GM11168 (cell line): ENCODE measurements around the gene MYMK.

Source experiments
- in situ Hi-C: fragments of 300-500 bp; cut with MboI; formaldehyde crosslinking; loops from one replicate; pipeline ENCODE4 v1.12.0; 2022; ENCODE audit warnings: low sequenced_read_pairs; ENCODE audit not compliant: unreplicated experiment

Gene MYMK

DNA sequence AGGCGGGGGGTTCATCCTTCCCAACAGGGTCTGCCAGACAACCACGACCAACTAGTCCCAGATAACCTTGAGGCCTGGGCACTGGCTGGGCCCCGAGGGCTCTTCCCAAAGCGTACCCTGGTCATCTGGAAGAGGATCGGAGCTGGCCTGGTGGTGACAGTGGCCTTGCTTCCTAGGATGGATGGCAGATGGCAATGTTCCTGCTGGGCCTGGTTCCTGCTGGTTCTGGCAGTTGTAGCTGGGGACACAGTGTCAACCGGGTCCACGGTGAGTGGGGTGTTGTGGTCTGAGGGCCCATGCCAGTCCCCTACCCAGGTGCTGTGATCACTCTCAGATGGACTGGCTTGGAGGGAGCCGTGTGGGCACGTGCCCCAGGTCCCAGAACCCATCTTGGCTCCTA lies 11.8 kb upstream of the MYMK start:
- in situ Hi-C loops: loop anchor here (25.0 kb wide), 1 partner anchor 476 kb away; no protein-coding TSS in a partner anchor

GRCh38 chr9:133536080-133536479 lies 11.3 kb upstream of the MYMK start:
- in situ Hi-C loops: loop anchor here (25.0 kb wide), 1 partner anchor 476 kb away; no protein-coding TSS in a partner anchor

DNA sequence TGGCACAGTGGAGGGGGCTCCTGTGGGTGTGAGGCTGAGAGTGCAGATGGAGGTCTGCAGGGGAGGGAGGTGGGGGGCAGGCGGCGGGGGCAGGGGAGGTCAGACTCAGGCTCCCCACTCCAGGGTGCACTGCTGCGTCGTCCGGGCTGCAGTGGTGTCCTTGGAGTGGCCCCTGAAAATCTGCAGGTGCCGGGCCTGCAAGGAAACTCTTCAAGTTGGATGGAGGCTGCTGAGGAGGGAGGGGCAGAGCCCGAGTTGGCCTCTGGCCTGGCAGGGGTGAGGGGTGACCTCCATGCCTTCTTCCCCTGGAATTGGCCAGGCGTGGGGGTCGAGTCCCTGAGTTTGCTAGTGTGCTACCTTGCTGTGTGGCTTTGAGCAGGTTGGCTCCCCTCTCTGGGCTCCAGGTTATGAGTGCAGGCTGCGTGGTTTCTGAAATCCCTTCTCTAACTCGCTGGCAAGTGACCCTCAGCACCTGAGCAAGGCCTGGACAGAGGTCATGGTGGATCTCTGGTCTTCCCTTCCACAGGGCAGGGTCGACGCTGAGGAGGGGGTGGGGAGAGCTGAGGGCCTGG lies 10.6 kb upstream of the MYMK start:
- in situ Hi-C loops: loop anchor here (25.0 kb wide), 1 partner anchor 477 kb away; no protein-coding TSS in a partner anchor

- in situ Hi-C loops: loop anchor here (25.0 kb wide), 1 partner anchor 478 kb away; no protein-coding TSS in a partner anchor
Measured at GRCh38 chr9:133534346-133535291, 9.9 kb upstream of the MYMK start, which contains the start of gene ADAMTSL2. Gene ADAMTSL2, plus strand, starts transcription at chr9:133534704. Its CDS starts 2,009 bp downstream, at chr9:133536713.

GRCh38 chr9:133533857-133534256 lies 9.1 kb upstream of the MYMK start:
- in situ Hi-C loops: loop anchor here (25.0 kb wide), 1 partner anchor 478 kb away; no protein-coding TSS in a partner anchor

DNA sequence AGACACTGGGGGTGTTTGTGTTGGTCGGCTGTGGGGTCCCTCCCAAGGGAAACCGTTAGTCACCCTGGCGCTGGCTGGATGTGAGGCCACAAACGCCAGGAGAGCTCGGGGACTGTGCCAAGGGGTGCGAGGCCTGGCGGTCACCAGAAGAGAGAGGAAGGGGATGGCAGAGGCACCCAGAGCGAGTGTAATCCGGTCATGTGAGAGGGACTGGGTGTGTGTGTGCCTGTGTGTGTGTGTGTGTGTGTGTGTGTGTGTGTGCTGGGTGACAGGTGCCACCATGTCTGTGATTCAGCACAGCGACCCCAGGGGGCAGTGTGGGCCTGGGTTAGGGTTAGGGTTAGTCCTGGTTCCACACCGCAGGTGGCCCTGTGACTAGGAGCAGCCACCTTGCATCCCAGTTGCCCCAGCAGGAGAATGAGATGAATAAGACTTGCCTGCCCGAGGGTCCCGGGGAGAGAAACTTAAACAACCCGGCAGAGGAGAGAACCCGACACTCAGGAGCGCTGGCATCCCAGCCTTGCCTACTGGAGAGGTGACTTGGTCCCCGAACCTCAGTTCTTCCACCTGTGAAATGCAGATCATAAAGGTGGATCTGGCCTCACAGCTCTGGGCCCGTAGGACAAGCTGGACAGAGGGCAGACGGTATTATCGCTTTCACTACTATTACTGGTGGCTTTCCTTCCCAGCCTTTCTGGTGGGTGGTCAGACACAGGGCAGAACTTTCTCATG lies 8.3 kb upstream of the MYMK start:
- in situ Hi-C loops: loop anchor here (25.0 kb wide), 1 partner anchor 479 kb away; no protein-coding TSS in a partner anchor

DNA sequence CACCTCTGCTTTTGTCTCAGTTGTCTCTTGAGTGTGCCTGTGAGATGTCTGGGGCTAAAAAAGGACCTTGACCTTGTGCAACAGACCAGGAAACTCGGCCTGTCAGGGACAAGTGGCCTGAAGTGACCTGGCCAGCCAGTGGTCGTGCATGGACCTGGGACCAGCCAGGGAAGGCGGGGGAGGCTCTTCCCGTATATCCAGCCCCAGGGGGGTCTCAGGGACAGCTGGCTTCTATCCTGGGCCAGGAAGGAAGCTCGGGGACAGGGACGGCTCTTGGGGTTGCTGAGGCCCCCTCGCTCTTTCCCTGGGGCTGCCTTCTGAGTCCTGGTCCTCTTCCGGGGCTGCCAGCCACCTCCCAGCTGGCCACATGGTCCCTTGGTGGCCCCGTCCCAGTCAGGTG lies 6.5 kb upstream of the MYMK start:
- in situ Hi-C loops: loop anchor here (25.0 kb wide), 1 partner anchor 481 kb away; no protein-coding TSS in a partner anchor

DNA sequence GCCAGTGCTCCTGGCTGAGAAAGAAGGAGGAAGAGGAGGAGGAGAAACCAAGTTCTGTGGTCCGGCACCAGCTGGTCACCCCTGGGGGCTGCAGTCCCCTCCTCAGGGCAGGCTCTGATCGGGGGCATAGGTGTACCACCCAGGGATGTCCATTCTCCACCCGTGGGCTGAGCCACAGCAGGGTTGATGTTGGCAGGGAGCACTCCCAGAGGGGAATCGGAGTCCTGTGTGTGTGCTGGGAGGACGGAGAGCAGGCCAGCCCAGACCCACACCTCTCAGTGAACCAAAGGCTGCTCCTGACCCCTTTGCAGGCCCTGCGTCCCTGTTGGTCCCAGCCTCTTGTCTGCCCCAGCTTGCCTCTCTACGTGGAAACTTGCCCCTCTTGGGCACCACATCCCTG lies 5.1 kb upstream of the MYMK start:
- in situ Hi-C loops: loop anchor here (25.0 kb wide), 1 partner anchor 482 kb away; no protein-coding TSS in a partner anchor

GRCh38 chr9:133529457-133529856 lies 4.7 kb upstream of the MYMK start:
- in situ Hi-C loops: loop anchor here (25.0 kb wide), 1 partner anchor 483 kb away; no protein-coding TSS in a partner anchor

DNA sequence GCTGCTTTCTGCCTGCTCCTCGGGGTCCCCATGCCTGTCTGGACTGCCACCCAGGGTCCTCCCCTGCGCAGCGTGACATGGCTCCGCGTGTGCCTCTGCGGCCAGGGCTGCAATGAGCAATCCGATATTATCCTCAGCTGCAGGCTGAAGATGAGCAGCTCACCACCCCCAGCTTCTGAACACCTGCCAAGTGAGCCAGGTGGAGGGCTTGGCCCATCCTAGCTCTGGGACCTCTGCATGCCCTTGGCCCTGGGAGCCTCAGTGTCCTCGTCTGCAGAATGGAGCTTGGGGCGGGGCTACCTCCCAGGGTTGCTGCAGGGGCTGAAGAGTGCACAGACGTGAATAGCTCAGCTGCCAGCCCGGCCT lies 4.1 kb upstream of the MYMK start:
- in situ Hi-C loops: loop anchor here (25.0 kb wide), 1 partner anchor 483 kb away; no protein-coding TSS in a partner anchor

- in situ Hi-C loops: loop anchor here (25.0 kb wide), 1 partner anchor 484 kb away; no protein-coding TSS in a partner anchor
Measured at GRCh38 chr9:133528001-133528875, 3.5 kb upstream of the MYMK start.

GRCh38 chr9:133527444-133527920 lies 2.7 kb upstream of the MYMK start:
- in situ Hi-C loops: loop anchor here (25.0 kb wide), 1 partner anchor 485 kb away; no protein-coding TSS in a partner anchor

DNA sequence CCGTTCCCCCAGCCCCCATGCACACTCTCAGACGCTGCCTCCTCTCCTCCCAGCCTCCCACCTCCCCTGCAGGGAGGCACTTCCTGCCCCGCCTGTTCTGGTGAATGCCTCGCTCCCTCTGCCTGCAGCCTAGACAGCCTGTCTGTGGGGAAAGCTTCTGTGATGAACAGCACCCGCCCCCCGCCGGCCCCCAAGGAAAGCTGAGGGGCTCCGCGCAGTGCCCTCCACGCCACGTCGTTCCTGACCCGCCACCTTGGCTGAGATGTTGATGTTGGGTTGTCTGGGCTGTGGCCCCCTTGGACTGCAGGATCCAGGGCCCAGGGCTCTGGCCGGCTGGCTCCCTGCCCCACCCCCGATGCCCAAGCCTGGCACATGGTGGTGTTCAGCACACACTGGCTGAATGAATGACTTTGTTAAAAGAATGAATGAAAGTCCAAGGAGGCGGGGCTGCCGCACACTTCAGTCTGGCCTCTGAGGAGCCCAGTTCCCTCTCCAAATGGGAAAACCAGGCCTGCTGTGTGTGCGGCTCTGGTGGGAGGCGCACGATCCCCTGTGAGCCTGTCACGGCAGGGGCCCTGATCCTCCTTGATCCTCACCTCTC lies 2.1 kb upstream of the MYMK start:
- in situ Hi-C loops: loop anchor here (25.0 kb wide), 1 partner anchor 485 kb away; no protein-coding TSS in a partner anchor

GRCh38 chr9:133525677-133526076 lies 918 bp upstream of the MYMK start:
- in situ Hi-C loops: loop anchor here (25.0 kb wide), 1 partner anchor 487 kb away; no protein-coding TSS in a partner anchor

DNA sequence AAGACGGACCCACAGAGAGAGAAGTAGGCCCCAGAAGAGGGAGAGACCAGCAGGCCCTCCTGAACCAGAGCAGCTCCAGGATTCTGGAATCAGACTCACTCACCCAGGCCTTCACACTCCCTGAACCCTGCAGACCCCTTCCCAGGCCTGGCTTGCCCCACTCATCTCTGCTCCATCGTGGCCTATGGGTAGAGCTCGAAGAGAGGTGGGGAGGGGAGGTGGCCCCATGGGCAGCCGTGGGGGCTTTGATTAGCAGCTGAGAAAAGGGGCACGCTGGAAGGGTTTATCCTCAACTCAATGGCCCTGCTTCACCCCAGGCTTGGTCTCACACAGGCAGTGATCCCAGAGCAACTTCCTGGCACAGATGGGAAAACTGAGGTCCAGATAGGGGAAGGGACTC lies 613 bp downstream of the MYMK start:
- in situ Hi-C loops: no loop called here

DNA sequence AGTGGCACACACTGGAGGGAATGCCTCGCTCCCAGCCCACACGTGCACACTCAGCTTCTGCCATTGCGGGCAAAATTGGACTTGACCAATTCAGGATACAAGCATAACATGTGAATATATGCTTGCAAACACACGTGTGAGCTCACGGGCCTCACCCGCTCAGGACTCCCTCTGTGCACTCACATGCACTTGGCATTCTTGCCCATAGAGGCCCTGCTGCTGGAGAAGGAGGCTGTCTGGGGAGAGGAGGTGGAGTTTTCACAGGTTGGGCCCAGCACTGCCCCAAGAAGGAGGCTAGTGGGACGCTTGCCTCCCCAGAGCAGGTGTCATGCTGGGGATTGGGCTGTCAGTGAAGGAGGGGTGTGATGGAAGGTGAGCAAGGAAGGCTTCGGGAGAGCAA lies 1.7 kb downstream of the MYMK start:
- in situ Hi-C loops: no loop called here

DNA sequence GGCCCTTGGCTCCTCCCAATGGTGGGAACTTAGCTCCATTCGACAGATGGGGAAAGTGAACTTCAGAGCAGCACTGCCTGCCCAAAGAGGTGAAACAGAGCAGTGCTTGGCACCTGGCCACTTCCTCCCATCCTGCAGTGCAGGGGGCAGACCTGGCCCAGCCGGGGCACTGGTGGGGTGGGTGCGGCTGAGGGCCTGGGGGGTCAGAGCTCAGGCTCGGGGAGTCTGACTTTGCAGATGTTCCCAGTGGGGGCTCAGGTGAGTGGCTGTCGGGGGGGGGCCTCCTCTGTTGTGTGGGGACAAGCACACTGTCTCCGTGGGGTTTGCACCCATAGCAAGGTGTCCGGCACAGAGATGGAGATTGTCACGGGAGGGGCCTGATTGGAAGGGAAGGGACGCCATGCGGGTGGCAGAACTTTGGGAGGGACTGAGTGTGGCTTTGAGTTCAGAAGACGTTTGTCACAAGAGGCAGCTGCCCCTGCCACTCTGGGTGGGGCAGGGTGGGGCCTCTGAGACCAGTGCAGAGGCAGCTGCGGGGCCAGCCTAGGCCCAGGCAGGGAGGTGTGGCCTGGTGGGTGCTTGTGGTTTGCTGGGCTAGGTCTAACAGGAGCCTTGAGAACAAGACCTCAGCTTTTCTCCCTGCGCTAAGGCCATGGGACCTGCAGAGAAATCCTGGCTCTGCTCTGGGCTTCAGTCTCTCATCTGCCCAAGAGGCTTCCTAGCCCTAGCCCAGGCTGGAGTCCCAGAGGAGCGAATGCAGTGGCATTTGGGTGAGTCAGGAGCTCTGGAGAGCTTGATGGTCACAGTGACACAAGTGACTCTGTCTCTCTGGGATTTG lies 2.5 kb downstream of the MYMK start:
- in situ Hi-C loops: no loop called here
